ENCODE results near the gene CPA3.

DNA sequence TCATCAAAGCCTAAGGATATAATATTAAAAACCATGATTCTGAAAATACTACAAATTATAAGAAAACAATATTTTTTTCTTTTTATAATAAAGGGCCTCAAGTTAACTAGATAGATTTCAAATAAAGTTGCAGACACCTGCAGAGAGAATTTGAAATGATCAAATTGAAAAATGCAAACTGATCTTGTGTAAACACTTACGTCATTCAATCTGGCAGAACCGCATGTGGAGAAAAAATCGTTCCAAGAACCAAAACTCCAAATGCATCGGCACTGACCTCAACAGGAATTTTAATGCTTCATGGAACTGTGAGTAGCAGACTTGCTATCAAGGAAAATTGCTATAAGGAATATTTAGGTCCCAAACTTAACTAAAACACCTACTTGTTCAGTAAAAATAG, 17.2 kb downstream of the CPA3 start:
- TF ChIP-seq ZNF354C (tag by site-specific recombination; IDR thresholded peaks at IDR 0.05; ENCODE audit: borderline replicate concordance, low read depth) (no peak), ZNF398 (tag by site-specific recombination; IDR thresholded peaks at IDR 0.05) (no peak), CTCF (tag by site-specific recombination; IDR thresholded peaks at IDR 0.05) (no peak), ZNF311 (tag by site-specific recombination; IDR thresholded peaks at IDR 0.05; ENCODE audit: borderline replicate concordance) (no peak), ZEB2 (tag by site-specific recombination; IDR thresholded peaks at IDR 0.05) (no peak), ZNF561 (tag by site-specific recombination; IDR thresholded peaks at IDR 0.05; ENCODE audit: borderline replicate concordance) (no peak), ZNF501 (tag by site-specific recombination; IDR thresholded peaks at IDR 0.05) (no peak), ZNF629 (tag by site-specific recombination; IDR thresholded peaks at IDR 0.05) (peak; percentile 42; the same call in 1 of the 2 replicates), ZNF274 (IDR thresholded peaks at IDR 0.05; ENCODE audit: low read length) (no peak), ZNF274 (tag by site-specific recombination; IDR thresholded peaks at IDR 0.05; ENCODE audit: borderline replicate concordance) (no peak)
- TF ChIP-seq, protein P1, sequence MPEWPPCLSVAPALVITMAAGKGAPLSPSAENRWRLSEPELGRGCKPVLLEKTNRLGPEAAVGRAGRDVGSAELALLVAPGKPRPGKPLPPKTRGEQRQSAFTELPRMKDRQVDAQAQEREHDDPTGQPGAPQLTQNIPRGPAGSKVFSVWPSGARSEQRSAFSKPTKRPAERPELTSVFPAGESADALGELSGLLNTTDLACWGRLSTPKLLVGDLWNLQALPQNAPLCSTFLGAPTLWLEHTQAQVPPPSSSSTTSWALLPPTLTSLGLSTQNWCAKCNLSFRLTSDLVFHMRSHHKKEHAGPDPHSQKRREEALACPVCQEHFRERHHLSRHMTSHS (tag by site-specific recombination; IDR thresholded peaks at IDR 0.05) = no peak
- TF ChIP-seq, protein P2, sequence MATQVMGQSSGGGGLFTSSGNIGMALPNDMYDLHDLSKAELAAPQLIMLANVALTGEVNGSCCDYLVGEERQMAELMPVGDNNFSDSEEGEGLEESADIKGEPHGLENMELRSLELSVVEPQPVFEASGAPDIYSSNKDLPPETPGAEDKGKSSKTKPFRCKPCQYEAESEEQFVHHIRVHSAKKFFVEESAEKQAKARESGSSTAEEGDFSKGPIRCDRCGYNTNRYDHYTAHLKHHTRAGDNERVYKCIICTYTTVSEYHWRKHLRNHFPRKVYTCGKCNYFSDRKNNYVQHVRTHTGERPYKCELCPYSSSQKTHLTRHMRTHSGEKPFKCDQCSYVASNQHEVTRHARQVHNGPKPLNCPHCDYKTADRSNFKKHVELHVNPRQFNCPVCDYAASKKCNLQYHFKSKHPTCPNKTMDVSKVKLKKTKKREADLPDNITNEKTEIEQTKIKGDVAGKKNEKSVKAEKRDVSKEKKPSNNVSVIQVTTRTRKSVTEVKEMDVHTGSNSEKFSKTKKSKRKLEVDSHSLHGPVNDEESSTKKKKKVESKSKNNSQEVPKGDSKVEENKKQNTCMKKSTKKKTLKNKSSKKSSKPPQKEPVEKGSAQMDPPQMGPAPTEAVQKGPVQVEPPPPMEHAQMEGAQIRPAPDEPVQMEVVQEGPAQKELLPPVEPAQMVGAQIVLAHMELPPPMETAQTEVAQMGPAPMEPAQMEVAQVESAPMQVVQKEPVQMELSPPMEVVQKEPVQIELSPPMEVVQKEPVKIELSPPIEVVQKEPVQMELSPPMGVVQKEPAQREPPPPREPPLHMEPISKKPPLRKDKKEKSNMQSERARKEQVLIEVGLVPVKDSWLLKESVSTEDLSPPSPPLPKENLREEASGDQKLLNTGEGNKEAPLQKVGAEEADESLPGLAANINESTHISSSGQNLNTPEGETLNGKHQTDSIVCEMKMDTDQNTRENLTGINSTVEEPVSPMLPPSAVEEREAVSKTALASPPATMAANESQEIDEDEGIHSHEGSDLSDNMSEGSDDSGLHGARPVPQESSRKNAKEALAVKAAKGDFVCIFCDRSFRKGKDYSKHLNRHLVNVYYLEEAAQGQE (tag by site-specific recombination; IDR thresholded peaks at IDR 0.05) = no peak
- TF ChIP-seq, protein P3, sequence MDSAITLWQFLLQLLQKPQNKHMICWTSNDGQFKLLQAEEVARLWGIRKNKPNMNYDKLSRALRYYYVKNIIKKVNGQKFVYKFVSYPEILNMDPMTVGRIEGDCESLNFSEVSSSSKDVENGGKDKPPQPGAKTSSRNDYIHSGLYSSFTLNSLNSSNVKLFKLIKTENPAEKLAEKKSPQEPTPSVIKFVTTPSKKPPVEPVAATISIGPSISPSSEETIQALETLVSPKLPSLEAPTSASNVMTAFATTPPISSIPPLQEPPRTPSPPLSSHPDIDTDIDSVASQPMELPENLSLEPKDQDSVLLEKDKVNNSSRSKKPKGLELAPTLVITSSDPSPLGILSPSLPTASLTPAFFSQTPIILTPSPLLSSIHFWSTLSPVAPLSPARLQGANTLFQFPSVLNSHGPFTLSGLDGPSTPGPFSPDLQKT (IDR thresholded peaks at IDR 0.05; ENCODE audit: borderline replicate concordance, low read depth, low read length) = no peak
- TF ChIP-seq, protein P4, sequence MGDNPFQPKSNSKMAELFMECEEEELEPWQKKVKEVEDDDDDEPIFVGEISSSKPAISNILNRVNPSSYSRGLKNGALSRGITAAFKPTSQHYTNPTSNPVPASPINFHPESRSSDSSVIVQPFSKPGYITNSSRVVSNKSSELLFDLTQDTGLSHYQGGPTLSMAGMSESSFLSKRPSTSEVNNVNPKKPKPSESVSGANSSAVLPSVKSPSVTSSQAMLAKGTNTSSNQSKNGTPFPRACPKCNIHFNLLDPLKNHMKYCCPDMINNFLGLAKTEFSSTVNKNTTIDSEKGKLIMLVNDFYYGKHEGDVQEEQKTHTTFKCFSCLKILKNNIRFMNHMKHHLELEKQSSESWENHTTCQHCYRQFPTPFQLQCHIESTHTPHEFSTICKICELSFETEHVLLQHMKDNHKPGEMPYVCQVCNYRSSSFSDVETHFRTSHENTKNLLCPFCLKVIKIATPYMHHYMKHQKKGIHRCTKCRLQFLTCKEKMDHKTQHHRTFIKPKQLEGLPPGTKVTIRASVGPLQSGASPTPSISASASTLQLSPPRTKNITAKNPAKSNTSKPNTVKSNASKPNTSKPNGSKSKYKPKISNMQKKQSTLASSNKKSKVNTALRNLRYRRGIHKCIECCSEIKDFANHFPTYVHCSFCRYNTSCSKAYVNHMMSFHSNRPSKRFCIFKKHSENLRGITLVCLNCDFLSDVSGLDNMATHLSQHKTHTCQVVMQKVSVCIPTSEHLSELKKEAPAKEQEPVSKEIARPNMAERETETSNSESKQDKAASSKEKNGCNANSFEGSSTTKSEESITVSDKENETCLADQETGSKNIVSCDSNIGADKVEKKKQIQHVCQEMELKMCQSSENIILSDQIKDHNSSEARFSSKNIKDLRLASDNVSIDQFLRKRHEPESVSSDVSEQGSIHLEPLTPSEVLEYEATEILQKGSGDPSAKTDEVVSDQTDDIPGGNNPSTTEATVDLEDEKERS (tag by site-specific recombination; IDR thresholded peaks at IDR 0.05) = no peak
